GM19438 (cell line): ENCODE measurements around the gene OTUD1.
"Not testable (repeated sequence)": the region's sequence is repeated elsewhere in the genome, so short reads cannot be mapped to it uniquely, and the experiment has no call there.

Experiments used
- ATAC-seq: cut with Tn5 transposase; IDR thresholded peaks from one replicate; pipeline ENCODE4 v1.9.1; 2021; ENCODE audit warnings: low read depth; ENCODE audit not compliant: unreplicated experiment

OTUD1 gene

GRCh38 chr10:23438547-23439451, at the start of gene OTUD1:
Gene OTUD1, plus strand, starts transcription at chr10:23439075. Its CDS starts 383 bp downstream, at chr10:23439458.
- peak; percentile 77 for ATAC-seq

- ATAC-seq = not testable (repeated sequence)
Observed at GRCh38 chr10:23390408-23390807, 48.5 kb upstream of the OTUD1 start.

GRCh38 chr10:23390809-23391208, 48.1 kb upstream of the OTUD1 start:
- no peak for ATAC-seq

- no peak for ATAC-seq
Observed at GRCh38 chr10:23391821-23392220, 47.1 kb upstream of the OTUD1 start.

DNA sequence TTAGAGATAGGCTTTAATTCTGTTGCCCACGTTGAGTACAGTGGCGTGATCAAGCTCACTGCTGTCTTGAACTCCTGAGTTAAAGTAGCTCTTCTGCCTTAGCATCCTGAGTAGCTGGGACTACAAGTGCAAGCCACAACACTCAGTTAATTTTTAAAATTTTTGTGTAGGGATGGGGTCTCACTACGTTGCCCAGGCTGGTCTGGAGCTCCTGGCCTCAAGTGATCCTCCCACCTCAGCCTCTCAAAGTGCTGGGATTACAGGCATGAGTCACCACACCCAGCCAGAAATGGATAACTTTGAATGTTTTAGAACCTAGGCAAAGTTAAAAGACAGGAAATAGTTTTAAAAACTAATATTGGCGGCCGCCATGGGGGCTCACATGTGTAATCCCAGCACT, 43.9 kb upstream of the OTUD1 start:
- no peak for ATAC-seq

- ATAC-seq = no peak
Observed at GRCh38 chr10:23396695-23397094, 42.2 kb upstream of the OTUD1 start.

DNA sequence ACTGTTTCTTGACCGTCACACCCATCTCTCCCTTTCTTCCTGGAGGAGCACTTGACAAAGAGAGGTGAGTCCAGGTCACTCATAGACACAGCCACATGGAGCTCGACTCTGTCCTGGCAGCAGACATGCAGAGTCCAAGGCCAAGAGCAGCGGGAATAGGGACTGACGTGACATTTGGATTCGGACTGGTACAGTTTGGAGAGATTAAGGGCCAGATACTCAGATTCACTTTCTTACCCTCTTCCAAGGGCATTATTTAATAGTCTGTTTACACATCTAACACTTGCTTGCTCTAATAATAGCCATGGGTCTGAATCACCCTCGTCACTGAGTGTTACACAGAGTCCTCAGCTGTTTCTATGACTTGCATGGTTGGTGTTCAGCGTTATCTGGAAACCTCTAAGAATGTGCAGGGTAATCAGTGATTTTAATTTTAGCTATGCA, 39.2 kb upstream of the OTUD1 start:
- no peak for ATAC-seq

- no peak for ATAC-seq
Observed at GRCh38 chr10:23402856-23403255, 36.0 kb upstream of the OTUD1 start.

DNA sequence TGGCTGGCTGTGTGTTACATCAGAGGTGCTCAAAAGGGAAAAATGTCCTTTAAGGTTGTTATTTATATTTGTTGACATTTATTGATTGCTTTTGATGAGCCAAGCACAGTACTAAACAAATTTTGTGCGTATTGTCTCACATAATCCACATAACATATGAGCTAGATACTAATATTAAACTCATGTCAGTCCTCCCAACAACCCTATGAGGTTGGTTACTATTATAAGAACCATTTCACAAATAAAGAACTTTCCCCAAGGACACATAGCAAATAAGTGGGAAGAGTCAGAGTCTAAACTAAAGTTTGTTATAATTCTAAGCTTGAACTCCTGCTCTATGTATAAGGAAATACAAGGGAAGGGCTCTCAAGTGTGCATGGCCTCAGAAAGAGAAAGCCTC, 35.6 kb upstream of the OTUD1 start:
- no peak for ATAC-seq

DNA sequence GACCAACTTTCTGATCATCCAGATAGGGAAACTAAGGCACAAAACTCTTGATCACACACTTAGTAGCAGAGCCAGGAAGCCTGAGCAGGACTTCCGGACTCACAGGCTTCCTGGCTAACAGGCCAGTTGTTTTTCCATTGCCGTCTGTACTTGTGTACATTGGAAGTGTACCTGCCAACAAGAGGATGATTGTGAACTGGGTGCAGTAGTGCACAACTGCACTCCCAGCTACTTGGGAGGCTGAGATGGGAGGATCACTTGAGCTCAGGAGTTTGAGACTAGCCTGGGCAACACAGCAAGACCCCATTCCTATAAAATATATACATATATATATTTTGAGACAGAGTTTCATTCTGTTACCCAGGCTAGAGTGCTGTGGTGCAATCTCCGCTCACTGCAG, 35.2 kb upstream of the OTUD1 start:
- ATAC-seq = no peak

DNA sequence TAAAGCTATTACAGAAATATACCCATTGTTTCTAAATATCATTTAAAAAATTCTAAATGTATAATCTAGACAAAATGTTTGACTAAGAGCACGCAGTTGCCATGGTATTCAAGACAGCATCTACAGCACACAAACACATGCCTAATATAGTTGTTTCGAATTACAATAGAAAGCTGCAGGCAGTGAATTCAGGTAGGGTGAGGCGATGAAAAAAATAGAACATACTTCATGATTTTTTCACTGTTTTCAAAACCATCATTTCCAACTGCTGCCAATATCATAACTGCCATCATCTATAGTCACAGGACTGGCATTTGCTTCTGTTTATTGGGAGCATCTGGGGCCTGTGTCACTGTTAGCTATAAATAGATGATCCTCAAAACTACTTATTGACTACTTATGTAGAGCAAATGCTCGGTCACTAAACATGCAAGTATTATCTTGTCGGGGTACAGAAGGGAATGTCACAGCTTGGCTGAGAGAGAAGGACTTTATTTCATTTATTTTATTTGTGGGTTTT, 34.4 kb upstream of the OTUD1 start:
- ATAC-seq = no peak

DNA sequence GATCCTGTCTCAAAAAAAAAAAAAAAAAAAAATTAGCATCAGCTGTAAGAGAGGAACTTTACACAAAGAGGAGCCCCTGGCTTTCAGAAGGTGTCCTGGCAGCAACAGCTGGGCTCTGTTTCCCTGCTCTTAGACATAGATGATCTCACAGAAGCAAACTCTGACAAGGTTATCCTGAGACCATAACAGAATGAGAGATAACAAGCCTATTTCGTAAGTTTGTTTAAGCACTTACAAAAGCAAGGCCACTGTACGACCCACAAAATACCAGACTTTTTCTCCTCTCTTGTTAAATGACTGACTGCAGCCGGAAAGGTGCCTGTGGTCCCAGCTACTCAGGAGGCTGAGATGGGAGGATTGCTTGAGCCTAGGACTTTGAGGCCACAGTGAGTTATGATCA, 33.3 kb upstream of the OTUD1 start:
- ATAC-seq = no peak

- no peak for ATAC-seq
Observed at GRCh38 chr10:23406409-23406808, 32.5 kb upstream of the OTUD1 start.

DNA sequence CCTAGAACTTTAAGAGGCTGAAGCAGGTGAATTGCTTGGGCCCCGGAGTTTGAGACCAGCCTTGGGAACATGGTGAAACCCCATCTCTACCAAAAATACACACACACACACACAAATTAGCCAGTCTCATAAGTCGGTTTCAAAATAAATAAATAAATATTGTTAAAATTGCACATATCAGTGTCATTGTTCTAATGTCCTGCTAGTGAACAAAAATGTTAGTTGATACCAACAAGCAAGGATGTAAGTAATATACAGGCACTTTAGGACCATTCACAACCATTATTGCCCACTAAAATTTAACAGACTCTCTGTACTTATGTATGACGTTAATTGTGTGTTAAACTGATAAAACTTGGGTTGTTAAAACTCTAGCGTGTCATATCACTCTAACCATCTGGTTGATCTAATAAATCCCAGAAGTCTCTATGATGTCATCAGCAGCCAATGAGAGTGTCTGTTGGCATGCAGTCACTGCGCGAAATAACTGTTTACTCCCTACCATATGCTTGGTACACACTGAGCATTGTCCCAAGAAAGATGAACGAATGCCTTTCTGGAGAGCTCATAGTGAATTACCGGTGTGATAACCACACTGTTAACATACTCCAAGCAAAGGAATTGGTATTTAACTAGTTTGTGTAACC, 30.4 kb upstream of the OTUD1 start:
- no peak for ATAC-seq

DNA sequence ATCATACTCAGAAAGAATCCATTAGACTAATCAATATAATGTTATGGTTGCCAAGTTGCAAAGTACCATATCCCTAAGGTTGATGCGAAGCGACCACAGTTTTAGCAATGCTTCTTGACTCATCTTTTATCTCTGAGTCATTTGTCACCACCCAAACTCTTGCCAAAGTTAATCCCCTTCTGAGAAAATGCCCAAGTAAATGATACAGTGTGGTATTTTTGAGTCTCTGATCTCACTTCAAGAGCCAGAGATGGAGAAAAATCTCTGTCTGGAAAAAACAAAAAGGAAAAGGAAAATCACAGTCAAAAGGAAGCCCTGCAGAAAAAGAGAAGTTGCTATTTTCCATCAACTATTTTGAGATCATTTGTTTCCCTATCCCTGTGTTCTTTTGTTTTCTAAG, 26.7 kb upstream of the OTUD1 start:
- no peak for ATAC-seq

DNA sequence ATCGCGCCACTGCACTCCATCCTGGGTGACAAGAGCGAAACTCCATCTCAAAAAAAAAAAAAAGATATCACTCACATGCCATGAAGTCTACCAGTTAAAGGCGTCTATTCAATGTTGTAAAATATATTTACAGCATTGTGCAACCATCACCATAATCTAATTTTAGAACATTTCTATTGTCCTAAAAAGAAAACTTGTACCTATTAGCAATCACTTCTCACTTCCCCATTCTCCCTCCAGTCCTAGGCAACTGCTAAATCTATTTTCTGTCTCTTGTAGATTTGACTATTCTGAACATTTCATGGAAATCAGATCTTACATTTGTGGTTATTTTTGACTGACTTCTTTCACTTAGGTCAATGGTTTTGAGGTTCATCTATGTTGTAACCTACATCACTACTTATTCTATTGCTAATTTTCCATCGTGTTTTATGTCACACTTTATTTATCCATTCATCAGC, 25.2 kb upstream of the OTUD1 start:
- peak; percentile 92 for ATAC-seq

- ATAC-seq = no peak
Observed at GRCh38 chr10:23414658-23415057, 24.2 kb upstream of the OTUD1 start.

GRCh38 chr10:23417254-23417653, 21.6 kb upstream of the OTUD1 start:
- no peak for ATAC-seq

DNA sequence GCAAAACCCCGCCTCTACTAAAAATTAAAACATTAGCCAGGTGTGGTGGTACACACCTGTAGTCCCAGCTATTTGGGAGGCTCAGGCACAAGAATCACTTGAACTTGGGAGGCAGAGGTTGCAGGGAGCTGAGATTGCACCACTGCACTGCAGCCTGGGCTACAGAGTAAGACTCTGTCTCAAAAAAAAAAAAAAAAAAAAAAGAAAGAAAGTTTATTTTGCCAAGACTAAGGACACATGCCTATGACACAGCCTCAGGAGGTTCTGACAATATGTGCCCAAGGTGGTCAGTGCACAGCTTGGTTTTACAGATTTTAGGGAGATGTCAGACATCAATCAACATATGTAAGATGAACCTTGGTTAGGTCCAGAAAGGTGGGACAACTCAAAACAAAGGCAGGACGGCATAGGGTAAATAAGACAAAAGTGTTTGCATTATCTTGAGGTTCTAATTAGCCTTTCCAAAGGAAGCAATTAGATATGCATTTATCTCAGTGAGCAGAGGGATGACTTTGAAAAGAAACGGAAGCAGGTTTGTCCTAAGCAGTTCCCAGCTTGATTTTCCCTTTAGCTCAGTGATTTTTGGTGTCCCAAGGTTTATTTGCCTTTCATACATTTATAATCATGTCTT, 20.7 kb upstream of the OTUD1 start:
- no peak for ATAC-seq

DNA sequence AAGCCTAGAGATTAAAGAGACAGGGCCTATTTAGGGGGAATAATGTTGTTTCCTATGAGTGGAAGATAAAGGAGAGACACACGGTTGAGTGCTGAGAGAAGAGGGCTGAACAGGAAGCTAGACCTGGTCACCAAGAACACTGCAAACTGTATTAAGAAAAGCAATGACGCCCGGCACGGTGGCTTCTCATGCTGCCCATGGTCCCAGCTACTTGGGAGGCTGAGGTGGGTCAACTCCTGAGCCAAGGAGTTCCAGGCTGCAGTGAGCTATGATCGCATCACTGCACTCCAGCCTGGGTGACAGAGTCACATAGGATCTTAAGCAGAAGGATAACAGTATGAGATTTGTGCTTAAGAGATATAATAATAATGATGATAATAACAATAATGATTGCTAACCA, 19.7 kb upstream of the OTUD1 start:
- ATAC-seq = no peak

DNA sequence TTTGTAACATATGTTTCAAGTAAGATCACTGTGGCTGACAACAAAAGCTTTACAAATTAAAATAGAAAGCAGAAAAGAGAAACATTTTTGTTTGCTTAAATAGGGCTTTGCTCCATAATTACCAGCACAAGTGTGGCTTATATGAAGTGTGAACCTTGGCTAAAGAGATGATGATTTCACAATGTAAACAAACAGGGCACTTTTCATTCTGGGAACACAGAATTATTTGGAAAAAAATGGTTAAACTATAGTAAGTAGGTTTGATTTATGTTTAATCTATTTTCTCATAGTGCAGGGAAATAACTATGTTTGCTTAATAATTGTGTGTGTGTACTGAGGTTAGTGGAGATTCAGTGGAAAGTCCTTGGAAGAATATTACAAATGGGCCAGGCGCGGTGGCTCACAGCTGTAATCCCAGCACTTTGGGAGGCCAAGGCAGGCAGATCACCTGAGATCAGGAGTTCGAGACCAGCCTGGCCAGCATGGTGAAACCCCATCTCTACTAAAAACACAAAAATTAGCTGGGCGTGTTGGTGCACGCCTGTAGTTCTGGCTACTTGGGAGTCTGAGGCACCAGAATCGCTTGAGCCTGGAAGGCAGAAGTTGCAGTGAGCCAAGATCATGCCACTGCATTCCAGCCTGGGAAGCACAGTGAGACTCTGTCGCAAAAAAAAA, 19.1 kb upstream of the OTUD1 start:
- ATAC-seq = no peak
